ENCODE measurements around the gene PRSS53.
"Not testable (repeated sequence)": the region's sequence is repeated elsewhere in the genome, so short reads cannot be mapped to it uniquely, and the experiment has no call there.

Gene PRSS53

GRCh38 chr16:31088459-31089183 lies at the start of gene PRSS53:
TSS of gene PRSS53 (minus strand) at chr16:31088943. CDS start at chr16:31088809, 134 bp downstream.
- H3K27ac Mint-ChIP-seq = no peak within 1 kb of the TSS
- no peaks in the 10 kb centered on the region for H3K27me3 Mint-ChIP-seq
- no peaks in the 10 kb centered on the region for H3K36me3 Mint-ChIP-seq
- no peak within 1 kb of the TSS for H3K4me3 Mint-ChIP-seq
- H3K9me3 Mint-ChIP-seq = no peaks in the 10 kb centered on the region
- H3K4me1 Mint-ChIP-seq = peaks cover 5% of the 10 kb centered on the region

- H3K4me3 Mint-ChIP-seq, H3K36me3 Mint-ChIP-seq, H3K4me1 Mint-ChIP-seq, H3K27me3 Mint-ChIP-seq, H3K27ac Mint-ChIP-seq, H3K9me3 Mint-ChIP-seq: not testable (repeated sequence)
Observed at GRCh38 chr16:31136822-31137499, 48.2 kb upstream of the PRSS53 start.

GRCh38 chr16:31136287-31136662 lies 47.5 kb upstream of the PRSS53 start:
- Mint-ChIP-seq H3K9me3 (no peaks in the 10 kb centered on the region), H3K27ac (no peak overlapping the region), H3K27me3 (no peaks in the 10 kb centered on the region), H3K36me3 (no peaks in the 10 kb centered on the region), H3K4me1 (no peaks in the 10 kb centered on the region), H3K4me3 (no peak overlapping the region)

GRCh38 chr16:31135535-31136286 lies 47.0 kb upstream of the PRSS53 start, which contains the start of gene PRSS8:
TSS of gene PRSS8 (minus strand) at chr16:31135727. CDS start at chr16:31135498, 229 bp downstream.
- Mint-ChIP-seq H3K36me3 (no peaks in the 10 kb centered on the region), H3K27me3 (no peaks in the 10 kb centered on the region), H3K9me3 (no peaks in the 10 kb centered on the region)

DNA sequence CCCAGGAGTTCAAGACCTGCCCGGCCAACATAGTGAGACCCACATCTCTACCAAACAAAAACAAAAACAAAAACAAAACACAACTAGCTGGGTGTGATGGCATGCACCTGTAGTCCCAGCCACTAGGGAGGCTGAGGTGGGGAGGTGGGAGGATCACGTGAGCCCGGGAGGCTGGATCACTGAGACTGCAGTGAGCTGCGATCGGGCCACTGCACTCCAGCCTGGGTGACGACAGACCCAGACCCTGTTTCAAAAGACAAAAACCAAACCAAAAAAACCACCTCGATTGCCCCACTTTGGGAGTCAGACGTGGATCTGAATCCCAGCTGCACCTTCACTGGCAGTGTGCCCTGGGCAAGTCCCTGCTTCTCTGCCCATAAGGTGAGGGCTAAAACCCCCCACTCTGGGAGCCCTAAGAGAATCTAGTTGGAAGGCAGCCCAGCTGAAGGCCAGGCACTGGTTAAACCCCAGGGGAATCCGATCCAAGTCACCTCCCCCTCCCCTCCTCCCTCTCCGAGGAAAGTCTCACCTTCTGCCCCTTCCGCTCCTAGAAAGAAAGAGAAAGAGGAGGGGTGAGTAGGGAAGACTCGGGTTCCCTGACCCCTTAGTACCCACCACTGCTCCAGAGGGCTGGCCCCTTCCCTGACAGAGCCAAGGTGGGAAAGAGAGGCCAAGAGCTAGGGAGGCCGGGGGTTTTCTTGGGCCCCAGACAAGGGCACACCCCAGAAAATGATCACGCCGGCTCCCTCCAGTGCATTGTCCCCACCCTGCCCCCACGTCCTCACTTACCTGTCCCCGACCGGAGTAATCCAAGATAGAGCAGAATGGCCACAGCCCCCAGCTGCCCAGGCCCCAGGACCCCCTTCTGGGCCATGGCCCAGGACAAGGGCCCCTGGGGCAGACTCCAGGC lies 46.1 kb upstream of the PRSS53 start:
- H3K27ac Mint-ChIP-seq = no peak overlapping the region
- no peaks in the 10 kb centered on the region for H3K9me3 Mint-ChIP-seq
- H3K36me3 Mint-ChIP-seq = peaks cover 2% of the 10 kb centered on the region

More at GRCh38 chr16:31135535-31136286, 47.0 kb upstream of the PRSS53 start, which contains the start of gene PRSS8:
- H3K4me3 Mint-ChIP-seq = no peak within 1 kb of the TSS
- no peak within 1 kb of the TSS for H3K27ac Mint-ChIP-seq
- H3K4me1 Mint-ChIP-seq = no peaks in the 10 kb centered on the region

DNA sequence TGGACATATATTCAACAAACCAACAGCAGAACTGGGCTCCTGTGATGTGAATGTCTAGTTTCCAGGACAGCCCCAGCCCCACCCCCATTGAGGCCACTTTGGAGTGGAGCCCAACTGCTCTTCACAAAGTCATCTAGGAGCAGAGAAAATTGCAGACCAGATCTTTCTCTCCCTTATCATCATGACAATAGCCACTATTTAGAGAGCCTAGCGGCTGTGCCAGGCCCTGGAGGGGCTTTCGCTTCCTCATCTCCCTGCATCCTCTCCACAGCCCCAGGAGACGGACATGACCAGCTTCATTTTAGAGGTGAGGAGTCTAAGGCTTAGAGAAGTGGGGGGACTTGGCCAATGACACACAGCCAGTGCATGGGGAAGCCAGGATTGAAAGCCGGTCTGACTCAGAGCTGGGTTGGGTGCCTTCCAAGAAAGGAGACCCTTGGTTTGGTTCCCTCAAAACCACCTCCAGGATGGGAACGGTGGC lies 45.4 kb upstream of the PRSS53 start:
- H3K9me3 Mint-ChIP-seq = no peaks in the 10 kb centered on the region
- H3K36me3 Mint-ChIP-seq = peaks cover 2% of the 10 kb centered on the region
- no peak overlapping the region for H3K27ac Mint-ChIP-seq
- H3K4me1 Mint-ChIP-seq = no peaks in the 10 kb centered on the region
- H3K27me3 Mint-ChIP-seq = no peaks in the 10 kb centered on the region
- no peak overlapping the region for H3K4me3 Mint-ChIP-seq

More for the DNA sequence above, 46.1 kb upstream of the PRSS53 start:
- no peaks in the 10 kb centered on the region for H3K27me3 Mint-ChIP-seq
- H3K4me1 Mint-ChIP-seq = no peaks in the 10 kb centered on the region
- H3K4me3 Mint-ChIP-seq = no peak overlapping the region

DNA sequence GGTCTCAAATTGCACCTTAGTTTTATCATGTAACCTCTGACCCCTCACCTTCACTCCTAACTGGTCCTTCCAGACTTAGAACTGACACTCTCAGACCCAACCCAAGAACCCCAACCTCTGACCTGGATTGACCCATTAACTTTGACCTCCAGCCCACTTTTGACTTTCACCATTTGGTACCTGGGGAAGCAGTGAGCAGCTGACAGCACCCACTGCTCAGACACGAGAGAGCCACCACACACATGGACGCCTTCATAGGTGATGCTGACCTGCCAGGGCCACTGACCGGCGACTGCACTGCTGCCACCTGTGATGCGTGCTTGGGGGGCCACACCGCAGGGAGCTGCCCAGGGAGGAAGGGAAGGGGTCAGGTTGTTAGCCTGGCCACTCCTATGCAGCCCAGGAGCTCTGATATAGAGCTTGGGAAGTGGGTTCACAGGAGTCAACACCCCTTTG lies 44.3 kb upstream of the PRSS53 start:
- Mint-ChIP-seq H3K27ac (no peak overlapping the region), H3K27me3 (no peaks in the 10 kb centered on the region), H3K4me3 (no peak overlapping the region), H3K9me3 (no peaks in the 10 kb centered on the region), H3K4me1 (no peaks in the 10 kb centered on the region), H3K36me3 (peaks cover 2% of the 10 kb centered on the region)

GRCh38 chr16:31132303-31132979 lies 43.7 kb upstream of the PRSS53 start:
- Mint-ChIP-seq H3K4me1 (peaks cover 5% of the 10 kb centered on the region), H3K27ac (no peak overlapping the region), H3K27me3 (no peaks in the 10 kb centered on the region), H3K9me3 (no peaks in the 10 kb centered on the region), H3K36me3 (peaks cover 6% of the 10 kb centered on the region), H3K4me3 (no peak overlapping the region)

DNA sequence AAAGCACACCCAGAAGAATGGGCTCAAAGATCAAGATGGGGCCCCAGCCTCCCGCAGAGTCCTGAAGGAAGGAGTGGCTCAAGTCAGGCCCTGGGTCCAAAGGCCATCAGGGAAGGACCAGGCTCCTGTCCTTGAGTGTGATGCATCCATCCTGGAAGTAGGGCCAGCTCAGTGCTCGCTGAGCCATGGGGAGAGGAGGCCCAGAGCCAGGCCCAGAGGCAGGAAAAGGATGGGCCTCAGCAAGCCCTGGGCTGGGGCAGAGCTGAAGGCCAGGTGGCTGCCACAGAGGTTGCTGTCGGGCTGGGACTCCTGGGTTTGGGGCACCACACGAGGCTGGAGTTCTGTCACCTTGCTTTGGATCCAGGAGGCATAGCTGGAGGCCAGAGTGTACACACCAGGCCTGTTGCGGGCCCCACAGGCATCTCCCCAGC lies 43.1 kb upstream of the PRSS53 start:
- Mint-ChIP-seq H3K4me3 (no peak overlapping the region), H3K27me3 (no peaks in the 10 kb centered on the region), H3K36me3 (peaks cover 6% of the 10 kb centered on the region), H3K9me3 (no peaks in the 10 kb centered on the region), H3K4me1 (peaks cover 5% of the 10 kb centered on the region), H3K27ac (no peak overlapping the region)

- H3K27me3 Mint-ChIP-seq = no peaks in the 10 kb centered on the region
- no peaks in the 10 kb centered on the region for H3K9me3 Mint-ChIP-seq
- no peak overlapping the region for H3K4me3 Mint-ChIP-seq
- H3K27ac Mint-ChIP-seq = no peak overlapping the region
- H3K4me1 Mint-ChIP-seq = peaks cover 5% of the 10 kb centered on the region
- H3K36me3 Mint-ChIP-seq = peaks cover 6% of the 10 kb centered on the region
Observed at GRCh38 chr16:31131416-31131815, 42.7 kb upstream of the PRSS53 start.

DNA sequence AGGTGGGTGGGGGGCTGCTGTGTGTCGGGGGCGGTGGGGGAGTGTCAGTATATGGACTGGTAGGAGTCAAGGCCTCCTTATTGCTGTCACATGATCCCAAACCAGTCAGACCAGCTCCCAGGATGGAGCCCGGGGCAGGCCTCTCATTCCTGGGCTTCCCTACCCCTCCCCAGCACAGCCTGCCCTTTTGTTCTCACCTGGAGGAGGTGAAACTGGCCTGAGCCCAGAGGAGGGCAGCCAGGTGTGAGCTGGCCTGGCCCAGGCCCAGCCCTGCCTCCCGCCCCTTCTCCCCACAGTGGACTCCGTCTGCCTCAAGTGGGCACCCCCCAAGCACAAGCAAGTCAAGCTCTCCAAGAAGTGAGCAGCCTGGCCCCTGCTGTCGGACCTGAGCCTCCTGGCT lies 42.2 kb upstream of the PRSS53 start:
- H3K27me3 Mint-ChIP-seq = no peaks in the 10 kb centered on the region
- no peak overlapping the region for H3K4me3 Mint-ChIP-seq
- H3K27ac Mint-ChIP-seq = no peak overlapping the region
- peaks cover 6% of the 10 kb centered on the region for H3K36me3 Mint-ChIP-seq
- no peaks in the 10 kb centered on the region for H3K9me3 Mint-ChIP-seq
- H3K4me1 Mint-ChIP-seq = peaks cover 8% of the 10 kb centered on the region

DNA sequence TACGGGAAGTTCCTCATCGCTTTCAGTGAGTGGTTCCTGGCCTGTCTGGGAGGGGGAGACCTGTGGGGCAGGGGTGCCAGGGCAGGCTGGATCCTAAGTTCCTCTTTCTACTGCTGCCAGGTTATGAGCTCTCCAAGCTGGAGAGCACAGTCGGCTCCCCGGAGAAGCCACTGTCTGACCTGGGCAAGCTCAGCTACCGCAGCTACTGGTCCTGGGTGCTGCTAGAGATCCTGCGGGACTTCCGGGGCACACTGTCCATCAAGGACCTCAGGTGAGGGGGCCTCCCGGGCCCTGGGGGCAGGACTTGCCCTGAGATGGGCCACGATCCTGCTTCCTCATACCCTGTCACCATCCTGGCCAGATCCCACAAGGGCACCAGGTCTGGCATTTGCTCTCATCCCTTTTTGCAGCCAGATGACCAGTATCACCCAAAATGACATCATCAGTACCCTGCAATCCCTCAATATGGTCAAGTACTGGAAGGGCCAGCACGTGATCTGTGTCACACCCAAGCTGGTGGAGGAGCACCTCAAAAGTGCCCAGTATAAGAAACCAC lies 41.7 kb upstream of the PRSS53 start:
- Mint-ChIP-seq H3K36me3 (peaks cover 6% of the 10 kb centered on the region), H3K4me3 (no peak overlapping the region), H3K4me1 (peaks cover 11% of the 10 kb centered on the region), H3K9me3 (no peaks in the 10 kb centered on the region), H3K27me3 (no peaks in the 10 kb centered on the region), H3K27ac (no peak overlapping the region)

- Mint-ChIP-seq H3K27me3 (no peaks in the 10 kb centered on the region), H3K36me3 (peaks cover 6% of the 10 kb centered on the region), H3K9me3 (no peaks in the 10 kb centered on the region), H3K4me3 (no peak overlapping the region), H3K4me1 (peaks cover 11% of the 10 kb centered on the region), H3K27ac (no peak overlapping the region)
Observed at GRCh38 chr16:31129568-31130335, 41.0 kb upstream of the PRSS53 start.

All from activated naive CD4-positive, alpha-beta T cell treated with anti-CD3 and anti-CD28 coated beads, Interleukin-2, amount 50 U/mL, for 24 hours (primary cell).